CD14-positive monocyte (primary cell): Measurements from ENCODE around the gene RFLNA. TPM values are rescaled to one million over a fixed set of nuclear protein-coding genes. Genes with fewer than 3 reads are reported as not detected.

Source experiments
- DNase-seq, 3 donors: peaks; one replicate each; pipeline ENCODE4 v3.0.0-alpha.2; 2011 to 2022
- H2AFZ ChIP-seq: 2 replicates; pipeline ENCODE4 v1.6.0; 2012; ENCODE audit warnings: mild to moderate bottlenecking, low read depth, low read length, inconsistent platforms; ENCODE audit not compliant: insufficient read depth, poor library complexity, severe bottlenecking
- H3K27ac ChIP-seq, 2 donors: 1 replicate in 1 of 2; 2 replicates in 1 of 2; pipeline ENCODE4 v1.5.1; 2012 to 2013; ENCODE audit warnings: low read length in 2 of 2, control low read depth in 1 of 2, inconsistent platforms in 1 of 2, low read depth in 1 of 2, mild to moderate bottlenecking in 1 of 2
- H3K27me3 ChIP-seq, 2 donors: one replicate each; pipeline versions ENCODE4 v1.6.0 to v1.6.1; 2011 to 2013; ENCODE audit warnings: low read length in 2 of 2; ENCODE audit not compliant: control insufficient read depth in 2 of 2, insufficient read depth in 2 of 2
- H3K36me3 ChIP-seq, 2 donors: replicated peaks in 1 of 2; 1 replicate in 1 of 2; 2 replicates in 1 of 2; pipeline versions ENCODE4 v1.5.1 to v1.6.1; 2012 to 2013; ENCODE audit warnings: low read length in 2 of 2, control low read depth in 1 of 2, inconsistent platforms in 1 of 2, mild to moderate bottlenecking in 1 of 2; ENCODE audit not compliant: insufficient read depth in 2 of 2, control insufficient read depth in 1 of 2
- H3K4me1 ChIP-seq, 2 donors: 1 replicate in 1 of 2; 2 replicates in 1 of 2; pipeline versions ENCODE4 v1.5.1 to v1.6.1; 2012 to 2013; ENCODE audit warnings: low read length in 2 of 2, control low read depth in 1 of 2, inconsistent platforms in 1 of 2, mild to moderate bottlenecking in 1 of 2, moderate library complexity in 1 of 2; ENCODE audit not compliant: insufficient read depth in 2 of 2, control insufficient read depth in 1 of 2
- H3K4me2 ChIP-seq: replicated peaks from 2 replicates; pipeline ENCODE3; 2012; ENCODE audit warnings: low read length, moderate library complexity, mild to moderate bottlenecking; ENCODE audit not compliant: poor library complexity, severe bottlenecking; ENCODE audit errors: extremely low read depth
- H3K4me3 ChIP-seq, 3 experiments: fragments of 200-600 bp in 1 of 3; sonication (generic) in 1 of 3; replicated peaks in 1 of 3; 1 replicate in 2 of 3; 2 replicates in 1 of 3; pipeline ENCODE4 v1.5.1; 2011 to 2013; ENCODE audit warnings: low read length in 3 of 3, mild to moderate bottlenecking in 3 of 3, control low read depth in 2 of 3, low read depth in 2 of 3, inconsistent platforms in 1 of 3, moderate library complexity in 1 of 3
- H3K79me2 ChIP-seq: 2 replicates; pipeline ENCODE4 v1.6.0; 2012; ENCODE audit warnings: mild to moderate bottlenecking, control low read depth, inconsistent platforms, low read length, moderate library complexity; ENCODE audit not compliant: insufficient read depth
- H3K9ac ChIP-seq: 2 replicates; pipeline ENCODE4 v1.6.0; 2017; ENCODE audit warnings: low read length, mild to moderate bottlenecking; ENCODE audit not compliant: insufficient read depth, poor library complexity, severe bottlenecking
- H3K9me3 ChIP-seq, 2 donors: replicated peaks in 1 of 2; 1 replicate in 1 of 2; 2 replicates in 1 of 2; pipeline versions ENCODE4 v1.5.1 to v1.6.1; 2012 to 2013; ENCODE audit warnings: low read length in 2 of 2, control low read depth in 1 of 2; ENCODE audit not compliant: control insufficient read depth in 1 of 2, insufficient read depth in 1 of 2
- H4K20me1 ChIP-seq: 2 replicates; pipeline ENCODE4 v1.6.0; 2012; ENCODE audit warnings: mild to moderate bottlenecking, low read length, control low read depth, moderate library complexity; ENCODE audit not compliant: insufficient read depth
- H3K27ac Mint-ChIP-seq, 7 donors: one replicate each; pipeline ENCODE4 v1.8.0; 2020; ENCODE audit warnings: mild to moderate bottlenecking in 7 of 7, mixed read lengths in 7 of 7, moderate library complexity in 6 of 7, inconsistent platforms in 2 of 7
- H3K27me3 Mint-ChIP-seq, 3 donors: one replicate each; pipeline ENCODE4 v1.8.0; 2021 to 2022; ENCODE audit warnings: low read depth in 3 of 3, mild to moderate bottlenecking in 3 of 3, mixed read lengths in 3 of 3, moderate library complexity in 3 of 3, inconsistent platforms in 1 of 3
- H3K36me3 Mint-ChIP-seq, 2 donors: one replicate each; pipeline ENCODE4 v1.8.0; 2020; ENCODE audit warnings: mixed read lengths in 2 of 2, inconsistent platforms in 1 of 2, mild to moderate bottlenecking in 1 of 2
- H3K4me1 Mint-ChIP-seq: one replicate; pipeline ENCODE4 v1.8.0; 2020; ENCODE audit warnings: mild to moderate bottlenecking, mixed read lengths
- H3K4me3 Mint-ChIP-seq, 2 donors: one replicate each; pipeline ENCODE4 v1.8.0; 2020; ENCODE audit warnings: mild to moderate bottlenecking in 2 of 2, mixed read lengths in 2 of 2, moderate library complexity in 1 of 2
- H3K9me3 Mint-ChIP-seq, 7 donors: one replicate each; pipeline ENCODE4 v1.8.0; 2020 to 2022; ENCODE audit warnings: mixed read lengths in 7 of 7, mild to moderate bottlenecking in 6 of 7, moderate library complexity in 6 of 7, inconsistent platforms in 2 of 7
- CTCF ChIP-seq: fragments of 200-600 bp; IDR thresholded peaks from one replicate; pipeline ENCODE4 v1.8.0; 2022; ENCODE audit warnings: antibody characterized with exemption, mild to moderate bottlenecking
- WGBS: methylation state at CpG from one replicate; pipeline ENCODE4 v1.1.5; 2013; ENCODE audit warnings: missing lambda C conversion rate; ENCODE audit not compliant: insufficient coverage; 5-methylcytosine and 5-hydroxymethylcytosine counted together
- intact Hi-C, 2 donors: fragments of 100-400 bp; cut with micrococcal nuclease; formaldehyde crosslinking; loops; one replicate each; pipeline versions ENCODE4 v1.15.0 to v1.15.1; 2023
- polyA plus RNA-seq, 3 donors: library from polyadenylated mRNA; depleted of rRNA in 1 of 3; unstranded in 2 of 3; stranded (reverse) in 1 of 3; fragments of 300-500 nt in 2 of 3; fragments of >200 nt in 1 of 3; fragmentation: Illumina TruSeq in 2 of 3; gene quantifications; 1 replicate in 2 of 3; 2 replicates in 1 of 3; pipeline ENCODE4 v1.2.3, GENCODE V29; 2012 to 2021

RFLNA gene
- polyA plus RNA-seq, 3 donors: not detected

- Histone ChIP-seq H3K27ac (no peak overlapping the region), H3K4me1 (peaks cover 0 to 4% of the 10 kb centered on the region in 2 donors), H2AFZ (no peak overlapping the region), H3K27me3 (no peaks in the 10 kb centered on the region), H3K9me3 (no peaks in the 10 kb centered on the region), H4K20me1 (no peaks in the 10 kb centered on the region), H3K4me3 (no peak overlapping the region), H3K36me3 (no peaks in the 10 kb centered on the region), H3K79me2 (no peaks in the 10 kb centered on the region), H3K9ac (no peak overlapping the region), H3K4me2 (no peak overlapping the region)
- H3K9me3 Mint-ChIP-seq: peaks cover 0 to 11% (median 4%) of the 10 kb centered on the region in 7 donors
- no peak overlapping the region for H3K4me3 Mint-ChIP-seq
- peaks cover 12% of the 10 kb centered on the region for H3K4me1 Mint-ChIP-seq
- DNase-seq: no peak
- intact Hi-C loops: no loop called here
- TF ChIP-seq CTCF: no peak
- WGBS: 89% methylated on average over 2 of the region's 4 CpGs
- H3K36me3 Mint-ChIP-seq: no peaks in the 10 kb centered on the region
- H3K27me3 Mint-ChIP-seq: peaks cover 2 to 10% (median 4%) of the 10 kb centered on the region in 3 donors
- H3K27ac Mint-ChIP-seq: no peak overlapping the region
These were observed 27.6 kb upstream of the RFLNA start for GRCh38 chr12:124267205-124267778.

GRCh38 chr12:124270671-124271070 is 24.2 kb upstream of the RFLNA start:
- no peaks in the 10 kb centered on the region for H3K36me3 ChIP-seq
- H3K4me2 ChIP-seq: no peak overlapping the region
- H3K9ac ChIP-seq: no peak overlapping the region
- no peaks in the 10 kb centered on the region for H4K20me1 ChIP-seq
- no peak for DNase-seq
- H3K79me2 ChIP-seq: no peaks in the 10 kb centered on the region
- no peaks in the 10 kb centered on the region for H3K9me3 ChIP-seq
- H3K27ac ChIP-seq: no peak overlapping the region
- H3K4me1 Mint-ChIP-seq: peaks cover 11% of the 10 kb centered on the region
- H3K27me3 ChIP-seq: no peaks in the 10 kb centered on the region
- 100% methylated on average over 3 of the region's 6 CpGs for WGBS
- no peak overlapping the region for H3K4me3 ChIP-seq
- H3K36me3 Mint-ChIP-seq: no peaks in the 10 kb centered on the region
- no peak overlapping the region for H3K27ac Mint-ChIP-seq
- intact Hi-C loops: no loop called here
- H3K9me3 Mint-ChIP-seq: peaks cover 0 to 11% (median 4%) of the 10 kb centered on the region in 7 donors
- TF ChIP-seq CTCF: no peak
- peaks cover 0 to 3% of the 10 kb centered on the region in 2 donors for H3K4me1 ChIP-seq
- peaks cover 2 to 10% (median 4%) of the 10 kb centered on the region in 3 donors for H3K27me3 Mint-ChIP-seq
- no peak overlapping the region for H3K4me3 Mint-ChIP-seq
- H2AFZ ChIP-seq: no peak overlapping the region
